Heart right ventricle (tissue), 16 donors: ENCODE measurements around the gene ASB13. TPM values are rescaled to one million over a fixed set of nuclear protein-coding genes. Genes with fewer than 3 reads are reported as not detected.
A peak's percentile ranks its signal among the peaks of the same experiment; 100 is the strongest.

Experiments used
- ATAC-seq, 8 donors: fragments of 200-7000 bp; cut with Tn5 transposase; one replicate each; pipeline ENCODE4 v1.9.1; 2020; ENCODE audit warnings: mild to moderate bottlenecking in 8 of 8, moderate library complexity in 8 of 8, moderate number of reproducible peaks in 1 of 8
- DNase-seq, 2 donors: peaks; one replicate each; pipeline ENCODE4 v3.0.0-alpha.2; 2020
- H3K27ac ChIP-seq, 10 donors: fragments of 200-600 bp; sonication (generic) in 2 of 10; one replicate each; pipeline versions ENCODE4 v1.5.0 to v1.8.0; 2020 to 2022; ENCODE audit warnings: mild to moderate bottlenecking in 3 of 10
- H3K27me3 ChIP-seq, 7 donors: fragments of 200-600 bp; one replicate each; pipeline ENCODE4 v1.8.0; 2021 to 2022; ENCODE audit warnings: mild to moderate bottlenecking in 2 of 7
- H3K36me3 ChIP-seq, 9 donors: fragments of 200-600 bp; sonication (generic) in 1 of 9; one replicate each; pipeline versions ENCODE4 v1.5.0 to v1.8.0; 2020 to 2022; ENCODE audit warnings: mild to moderate bottlenecking in 2 of 9
- H3K4me1 ChIP-seq, 9 donors: fragments of 200-600 bp; sonication (generic) in 1 of 9; one replicate each; pipeline versions ENCODE4 v1.5.0 to v1.8.0; 2020 to 2022; ENCODE audit warnings: mild to moderate bottlenecking in 4 of 9
- H3K4me3 ChIP-seq, 10 donors: fragments of 200-600 bp; sonication (generic) in 2 of 10; one replicate each; pipeline versions ENCODE4 v1.5.0 to v1.8.0; 2020 to 2022; ENCODE audit warnings: mild to moderate bottlenecking in 7 of 10, moderate library complexity in 2 of 10
- H3K9me3 ChIP-seq, 11 donors: fragments of 200-600 bp in 10 of 11; sonication (generic) in 2 of 11; one replicate each; pipeline versions ENCODE4 v1.5.0 to v1.8.0; 2013 to 2022; ENCODE audit warnings: mild to moderate bottlenecking in 2 of 11, control low read depth in 1 of 11, moderate library complexity in 1 of 11
- WGBS, 2 donors: extraction: QIAGEN DNeasy Blood & Tissue Kit; methylation state at CpG; one replicate each; pipeline ENCODE4 v1.1.7; 2013; ENCODE audit warnings: inconsistent platforms in 1 of 2; 5-methylcytosine and 5-hydroxymethylcytosine counted together
- intact Hi-C, 10 donors: fragments of 100-400 bp; cut with DNase I; formaldehyde crosslinking; loops; one replicate each; pipeline versions ENCODE4 v1.11.1 to v1.14.2; 2022
- polyA plus RNA-seq, 2 donors: library from polyadenylated mRNA; stranded (reverse); fragments of 200-250 nt; gene quantifications; one replicate each; pipeline ENCODE4 v1.2.3, GENCODE V29; 2013
- total RNA-seq, 10 donors: library from RNA; stranded (reverse); fragmentation: NEBNext Ultra II Directional in 3 of 10; extraction: Animal tissue kit (Norgen Biotek cat#: 25700) in 3 of 10; gene quantifications; one replicate each; pipeline versions ENCODE4 v1.2.1 to v1.2.4, GENCODE V29; 2021 to 2023
- TF ChIP-seq, protein P1 (sequence below), 9 donors: fragments of 200-600 bp; sonication (generic) in 2 of 9; IDR thresholded peaks; one replicate each; pipeline versions ENCODE4 v1.5.0 to v1.8.0; 2021 to 2022; ENCODE audit warnings: antibody characterized with exemption in 9 of 9, mild to moderate bottlenecking in 5 of 9, moderate library complexity in 1 of 9
- donor health status: Arrhythmogenic right ventricular cardiomyopathy.
- donor health status: ischemic (EF 13 %, LVEDD 7.1; RV severe dilation, severe dysfunction).
- donor health status: healthy with polysubstance abuse.
- donor health status: DM: no; HTN: yes; CAD: no.
- donor health status: DM: no; HTN: no; CAD: no.
- donor health status: ischemic (EF 25% LVEDD 6.9; RV normal size, moderate dysfunction).
- donor health status: ischemic (EF 25% LVEDD 5.7; RV mildly dilated, moderate dysfunction).
- donor health status: healthy.
- donor health status: DM: yes; HTN: yes; CAD: no.
- donor health status: Ischemic cardiomyopathy.
- donor health status: ischemic (EF 35%, LVEDD 5.7; RV mildly dilated, moderate dysfunction).
- donor health status: nonischemic (EF 11% LVEDD 7.7; RV severe dilation, severe dysfunction).
- donor health status: DM: yes; HTN: yes; CAD: no.
- donor health status: PGD.
- donor health status: ischemic (EF 29% LVEDD 5.4; RV normal size, mild dysfunction).
- donor health status: nonischemic (EF 23%, LVEDD 6.1; RV moderate dilation, normal function).

ASB13 gene
- total and polyA plus RNA-seq, 12 donors = 8.4 to 18.0 (median 13.4) TPM

DNA sequence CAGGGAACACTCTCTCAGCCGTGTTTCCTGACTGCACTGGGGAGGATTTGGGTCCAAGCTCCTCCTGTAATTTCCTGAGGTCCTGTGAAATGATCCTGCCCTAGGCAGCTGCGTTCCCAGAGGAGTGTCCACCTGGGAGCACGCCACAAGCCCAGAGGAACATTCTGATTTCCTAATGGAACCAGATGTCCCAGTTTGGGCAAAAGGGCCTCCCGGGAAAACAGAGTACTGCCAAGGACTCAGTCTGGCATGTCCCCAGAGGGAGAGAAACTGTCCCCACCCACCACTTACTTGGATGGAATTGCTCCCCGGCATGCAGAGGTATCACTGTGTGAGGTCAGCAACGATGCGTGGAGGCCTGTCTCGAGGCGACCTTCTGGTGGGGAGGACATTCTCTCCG, 34.5 kb downstream of the ASB13 start:
- ATAC-seq = peak in 4 of 8 donors; percentile 8 to 57 (median 34)
- intact Hi-C loops = loop anchor here in 3 of 10 donors (5.0 to 10.0 kb wide), 2 partner anchors 240 to 243 kb away; no protein-coding TSS in a partner anchor

DNA sequence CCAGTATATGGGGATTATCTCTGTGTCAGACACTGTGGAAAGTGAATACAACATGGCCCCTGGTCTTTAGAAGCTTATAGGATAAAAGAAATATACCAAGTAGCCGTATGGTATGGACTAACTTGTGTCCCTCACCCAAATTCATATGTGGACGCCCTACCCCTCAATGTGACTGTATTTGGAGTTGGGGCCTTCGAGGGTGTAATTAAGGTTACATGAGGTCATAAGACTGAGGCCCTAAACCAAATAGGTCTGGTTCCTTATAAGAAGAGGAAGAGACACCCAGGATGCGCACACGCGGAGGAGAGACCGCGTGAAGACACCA, 36.3 kb downstream of the ASB13 start:
- Histone ChIP-seq H3K4me3 (no peak overlapping the region), H3K27me3 (peaks cover 0 to 5% (median 0%) of the 10 kb centered on the region in 7 donors), H3K9me3 (no peaks in the 10 kb centered on the region), H3K4me1 (peaks cover 0 to 44% (median 21%) of the 10 kb centered on the region in 9 donors), H3K27ac (no peak overlapping the region), H3K36me3 (no peaks in the 10 kb centered on the region)
- DNase-seq (no peak), ATAC-seq (no peak)
- intact Hi-C loops = loop anchor here in 3 of 10 donors (5.0 to 10.0 kb wide), 2 partner anchors 242 to 245 kb away; no protein-coding TSS in a partner anchor
- TF ChIP-seq, protein P1, sequence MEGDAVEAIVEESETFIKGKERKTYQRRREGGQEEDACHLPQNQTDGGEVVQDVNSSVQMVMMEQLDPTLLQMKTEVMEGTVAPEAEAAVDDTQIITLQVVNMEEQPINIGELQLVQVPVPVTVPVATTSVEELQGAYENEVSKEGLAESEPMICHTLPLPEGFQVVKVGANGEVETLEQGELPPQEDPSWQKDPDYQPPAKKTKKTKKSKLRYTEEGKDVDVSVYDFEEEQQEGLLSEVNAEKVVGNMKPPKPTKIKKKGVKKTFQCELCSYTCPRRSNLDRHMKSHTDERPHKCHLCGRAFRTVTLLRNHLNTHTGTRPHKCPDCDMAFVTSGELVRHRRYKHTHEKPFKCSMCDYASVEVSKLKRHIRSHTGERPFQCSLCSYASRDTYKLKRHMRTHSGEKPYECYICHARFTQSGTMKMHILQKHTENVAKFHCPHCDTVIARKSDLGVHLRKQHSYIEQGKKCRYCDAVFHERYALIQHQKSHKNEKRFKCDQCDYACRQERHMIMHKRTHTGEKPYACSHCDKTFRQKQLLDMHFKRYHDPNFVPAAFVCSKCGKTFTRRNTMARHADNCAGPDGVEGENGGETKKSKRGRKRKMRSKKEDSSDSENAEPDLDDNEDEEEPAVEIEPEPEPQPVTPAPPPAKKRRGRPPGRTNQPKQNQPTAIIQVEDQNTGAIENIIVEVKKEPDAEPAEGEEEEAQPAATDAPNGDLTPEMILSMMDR (IDR thresholded peaks at IDR 0.05) = no peak
- 95 to 96% methylated on average over 8 of the region's 8 CpGs for WGBS, 2 donors

More for the DNA sequence above, 34.5 kb downstream of the ASB13 start:
- Histone ChIP-seq H3K4me1 (peaks cover 0 to 44% (median 21%) of the 10 kb centered on the region in 9 donors), H3K27ac (peak overlapping the region in 3 of 10 donors; percentile 16 to 34 (median 26)), H3K4me3 (no peak overlapping the region), H3K27me3 (peaks cover 0 to 5% (median 0%) of the 10 kb centered on the region in 7 donors), H3K36me3 (no peaks in the 10 kb centered on the region), H3K9me3 (no peaks in the 10 kb centered on the region)
- DNase-seq = no peak
- TF ChIP-seq, protein P1 (IDR thresholded peaks at IDR 0.05) = no peak
- 47 to 63% methylated on average over 10 of the region's 10 CpGs for WGBS, 2 donors

DNA sequence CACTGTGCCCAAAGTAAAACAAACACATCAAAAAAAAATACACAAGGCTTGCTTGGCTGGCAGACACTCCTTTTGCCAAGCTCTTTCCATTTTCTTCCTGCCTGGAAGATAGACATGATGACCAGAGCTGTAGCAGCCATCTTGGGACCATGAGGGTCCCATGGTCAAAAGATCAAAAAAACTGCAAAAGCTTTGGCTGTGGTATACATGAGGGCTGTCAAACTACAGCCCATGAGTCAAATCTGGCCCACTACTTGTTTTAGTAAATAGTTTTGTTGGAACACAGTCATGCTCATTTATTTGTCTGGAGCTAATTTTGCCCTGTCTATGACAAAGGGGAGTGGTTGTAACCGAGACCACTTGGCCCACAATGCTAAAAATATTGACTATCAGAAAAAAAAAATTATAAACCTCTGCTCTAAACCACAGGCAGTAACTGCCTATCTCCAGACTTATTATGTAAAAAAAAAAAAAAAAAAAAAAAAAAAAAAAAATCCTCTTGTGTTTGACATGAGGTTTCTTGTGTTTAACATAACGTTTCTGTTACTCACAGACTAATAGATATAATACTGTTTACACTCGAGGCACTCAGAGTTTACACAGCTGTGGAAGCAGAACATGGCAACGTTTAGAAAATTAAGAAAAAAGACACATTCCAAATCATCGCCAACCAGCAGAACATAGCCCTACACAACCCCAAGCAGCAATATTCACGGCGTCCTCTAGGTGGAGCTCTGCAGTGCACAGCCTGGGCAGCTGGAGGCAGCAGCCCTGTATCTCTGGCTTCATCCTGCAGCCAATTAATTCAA, 36.9 kb downstream of the ASB13 start:
- 12 to 14% methylated on average over 7 of the region's 7 CpGs for WGBS, 2 donors
- peak overlapping the region in 3 of 10 donors; percentile 35 to 48 (median 43) for H3K27ac ChIP-seq
- intact Hi-C loops = loop anchor here in 7 of 10 donors (5.0 to 10.0 kb wide), 6 partner anchors 95 to 815 kb away; partner anchors contain the start of gene AKR1E2 (in 1 of the 7)

More for the DNA sequence above, 36.9 kb downstream of the ASB13 start:
- ATAC-seq (peak; percentile 77 to 86 (median 82)), DNase-seq (peak; percentile 83 to 87)
- H3K36me3 ChIP-seq = no peaks in the 10 kb centered on the region
- H3K9me3 ChIP-seq = no peaks in the 10 kb centered on the region
- peaks cover 0 to 5% (median 0%) of the 10 kb centered on the region in 7 donors for H3K27me3 ChIP-seq
- TF ChIP-seq, protein P1 (IDR thresholded peaks at IDR 0.05) = peak; percentile 85 to 97 (median 91)
- peaks cover 0 to 44% (median 21%) of the 10 kb centered on the region in 9 donors for H3K4me1 ChIP-seq
- no peak overlapping the region for H3K4me3 ChIP-seq
